Breast epithelium (tissue), 3 donors: Measurements from ENCODE around the gene DHX16.

Experiments
- CTCF ChIP-seq, 3 donors: fragments of 450-650 bp; IDR thresholded peaks; one replicate each; pipeline ENCODE4 v1.5.1; 2016 to 2017; ENCODE audit warnings: antibody characterized with exemption in 3 of 3, mild to moderate bottlenecking in 3 of 3, moderate library complexity in 3 of 3
- POLR2A ChIP-seq: fragments of 450-650 bp; IDR thresholded peaks from one replicate; pipeline ENCODE4 v1.6.1; 2016; ENCODE audit warnings: antibody characterized with exemption, mild to moderate bottlenecking, moderate library complexity

GRCh38 chr6:30603961-30604360, 68.8 kb downstream of the DHX16 start:
- TF ChIP-seq CTCF (IDR thresholded peaks at IDR 0.05) (no peak), POLR2A (no peak)
